ENCODE measurements around the gene MBOAT7. TPM values are rescaled to one million over a fixed set of nuclear protein-coding genes. Genes with fewer than 3 reads are reported as not detected.

The MBOAT7 gene
- total RNA-seq, 1 experiment from 2014 or later = 100 TPM

GRCh38 chr19:54147676-54148075 is 41.7 kb downstream of the MBOAT7 start:
- Histone ChIP-seq H4K5ac (ENCODE audit: insufficient read length, low read depth, low read length) (no peak overlapping the region), H2AK5ac (ENCODE audit: insufficient read length, low read length) (no peak overlapping the region), H4K91ac (ENCODE audit: insufficient read length, low read depth, low read length) (no peak overlapping the region), H4K8ac (replicated peaks; ENCODE audit: insufficient read length, low read depth, low read length) (no peak overlapping the region), H3K56ac (ENCODE audit: insufficient read length, low read depth, low read length) (no peak overlapping the region), H2BK120ac (ENCODE audit: low read depth, low read length, poor library complexity, severe bottlenecking) (no peak overlapping the region), H2BK5ac (ENCODE audit: insufficient read length, low read length) (no peak overlapping the region), H2AFZ (ENCODE audit: low read length) (no peak overlapping the region), H3K27me3 (ENCODE audit: insufficient read depth, low read length) (no peaks in the 10 kb centered on the region), H3K23ac (ENCODE audit: insufficient read length, low read depth, low read length) (no peak overlapping the region), H3K18ac (ENCODE audit: insufficient read length, low read depth, low read length) (no peak overlapping the region), H3K79me1 (ENCODE audit: insufficient read depth, low read depth, low read length, poor library complexity, severe bottlenecking) (no peaks in the 10 kb centered on the region), H4K20me1 (ENCODE audit: control insufficient read depth, insufficient read depth, insufficient read length) (no peaks in the 10 kb centered on the region), H3K9me3 (ENCODE audit: control insufficient read depth, low read depth, low read length) (no peaks in the 10 kb centered on the region), H2BK20ac (ENCODE audit: low read depth, low read length, poor library complexity, severe bottlenecking) (no peak overlapping the region), H3K4me1 (ENCODE audit: insufficient read depth, low read length) (no peaks in the 10 kb centered on the region), H3K14ac (ENCODE audit: insufficient read depth, low read length) (no peak overlapping the region), H3T11ph (ENCODE audit: low read length) (no peak overlapping the region), H3K4me2 (ENCODE audit: insufficient read depth, insufficient read length, low read length) (no peak overlapping the region), H3K23me2 (ENCODE audit: insufficient read length, low read depth, low read length, poor library complexity, severe bottlenecking) (no peaks in the 10 kb centered on the region), H3K9ac (ENCODE audit: extremely low read depth, insufficient read length, low read length) (no peak overlapping the region), H2BK12ac (ENCODE audit: insufficient read length, low read depth, low read length) (no peak overlapping the region), H3K4ac (ENCODE audit: low read depth, low read length) (no peak overlapping the region), H3K27ac (ENCODE audit: insufficient read length, low read depth, low read length) (no peak overlapping the region), H3K79me2 (ENCODE audit: insufficient read depth, low read length) (no peaks in the 10 kb centered on the region; the same call in 1 of the 2 replicates), H2BK15ac (ENCODE audit: low read depth, low read length) (no peak overlapping the region)
- H3K27ac Mint-ChIP-seq = peak overlapping the region in 1 of 3 experiments; percentile 51; a peak in 2 of 7 replicates
- H3K4me3 Mint-ChIP-seq = no peak overlapping the region
- no CpG with 5 or more reads among the region's 3 CpGs for WGBS (ENCODE audit: extremely low coverage, insufficient read length, low lambda C conversion rate)
- no peaks in the 10 kb centered on the region for H3K4me1 Mint-ChIP-seq
- H3K9me3 Mint-ChIP-seq = no peaks in the 10 kb centered on the region; a peak in 1 of 5 replicates
- no peak for DNase-seq
- no peak for TF ChIP-seq CTCF (conservative IDR thresholded peaks at IDR 0.05)
- peaks cover 1% of the 10 kb centered on the region; the same call in 1 of the 2 replicates for H3K27me3 Mint-ChIP-seq (ENCODE audit: low read depth)
- H3K36me3 Mint-ChIP-seq (ENCODE audit: insufficient read depth in 1 of 3, low read depth in 3 of 3) = peaks cover 70 to 93% (median 91%) of the 10 kb centered on the region in 3 experiments

Data from H9 (cell line).